HG03432 (cell line): ENCODE data around the gene CFAP221.

Experiments
- ATAC-seq: cut with Tn5 transposase; IDR thresholded peaks from one replicate; pipeline ENCODE4 v1.9.1; 2021; ENCODE audit warnings: mild to moderate bottlenecking, moderate library complexity; ENCODE audit not compliant: unreplicated experiment

The CFAP221 gene

DNA sequence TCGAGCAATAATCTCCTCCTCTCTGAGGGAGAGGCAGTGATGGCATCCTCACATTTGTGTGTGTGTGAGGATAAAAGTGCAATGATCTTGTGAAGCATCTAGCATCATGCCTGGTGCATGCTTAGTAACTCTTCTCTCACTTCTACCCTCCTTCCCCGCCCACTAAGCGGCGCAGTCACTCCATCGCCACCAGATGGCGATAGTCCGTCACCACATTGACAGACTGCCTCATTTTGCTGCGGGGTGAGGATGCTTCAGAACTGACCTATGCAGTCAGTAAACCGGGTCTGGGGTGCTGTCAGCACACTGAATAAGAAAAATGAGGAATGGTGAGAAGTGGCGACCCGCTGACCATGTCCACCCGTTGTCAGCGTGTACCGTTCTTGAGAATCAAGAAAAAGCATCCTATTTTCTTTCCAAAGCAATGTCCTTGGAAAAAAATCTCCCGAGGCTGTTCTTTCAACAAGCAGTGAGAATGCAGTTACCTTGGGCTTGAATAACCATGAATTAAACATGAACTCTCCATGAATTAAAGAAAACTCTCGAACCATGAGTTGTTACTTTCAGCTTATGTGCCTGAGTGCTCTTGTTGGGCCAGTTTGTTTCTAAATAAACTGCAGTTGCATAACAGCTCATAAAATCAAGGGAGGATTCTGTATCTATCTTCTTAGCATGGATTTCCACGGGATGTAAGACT is 97.5 kb downstream of the CFAP221 start:
- peak; percentile 97 for ATAC-seq

DNA sequence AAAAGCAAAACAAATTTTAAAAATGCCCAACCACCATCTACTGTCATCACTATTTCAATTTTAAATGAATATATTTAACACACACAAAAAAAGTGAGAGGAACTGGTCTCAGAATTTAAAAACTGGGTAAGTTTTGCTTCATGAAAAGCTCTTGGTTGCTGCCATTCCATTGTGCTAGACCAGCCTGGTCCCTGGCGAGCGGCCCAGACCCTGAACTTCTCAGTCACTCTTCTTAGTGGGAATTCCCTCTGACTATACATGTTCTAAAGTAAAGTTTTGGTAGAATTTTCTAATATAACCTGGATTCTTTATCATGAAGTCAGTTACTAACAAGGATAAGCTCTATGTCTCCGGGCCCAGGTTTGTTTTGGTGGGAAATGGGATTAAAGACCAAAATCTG is 99.9 kb downstream of the CFAP221 start:
- ATAC-seq = no peak

DNA sequence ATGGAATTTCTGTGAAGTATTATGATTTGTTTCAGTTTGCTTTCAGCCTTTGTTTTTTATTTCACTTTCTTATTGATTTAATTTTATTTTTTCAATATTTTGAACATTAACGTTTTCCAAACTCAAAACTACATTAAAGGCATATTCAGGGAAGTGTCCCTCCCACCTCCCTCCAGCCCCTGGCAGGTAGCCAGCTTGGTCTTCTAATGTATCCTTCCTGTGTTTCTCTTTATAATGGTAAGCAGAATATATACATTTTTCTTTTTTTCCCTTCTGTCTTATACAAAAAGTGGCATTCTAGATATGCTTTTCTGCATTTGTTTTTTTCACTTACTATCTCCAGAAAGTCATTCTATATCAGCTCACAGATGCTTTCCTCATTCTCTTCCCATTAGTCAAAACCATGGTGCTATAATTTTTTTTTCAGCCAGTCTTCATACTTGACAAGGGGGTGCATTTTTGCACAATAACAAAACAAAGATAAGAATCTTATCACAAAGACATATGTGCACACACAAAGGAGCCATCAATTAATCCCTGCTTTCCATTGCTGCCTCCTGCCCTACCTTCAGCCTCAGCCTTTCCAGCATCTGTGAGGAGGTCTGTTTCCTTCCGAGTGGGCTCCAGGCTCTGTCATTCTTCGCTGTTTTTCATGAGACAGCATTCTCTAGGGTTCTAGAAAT is 101.1 kb downstream of the CFAP221 start:
- no peak for ATAC-seq

DNA sequence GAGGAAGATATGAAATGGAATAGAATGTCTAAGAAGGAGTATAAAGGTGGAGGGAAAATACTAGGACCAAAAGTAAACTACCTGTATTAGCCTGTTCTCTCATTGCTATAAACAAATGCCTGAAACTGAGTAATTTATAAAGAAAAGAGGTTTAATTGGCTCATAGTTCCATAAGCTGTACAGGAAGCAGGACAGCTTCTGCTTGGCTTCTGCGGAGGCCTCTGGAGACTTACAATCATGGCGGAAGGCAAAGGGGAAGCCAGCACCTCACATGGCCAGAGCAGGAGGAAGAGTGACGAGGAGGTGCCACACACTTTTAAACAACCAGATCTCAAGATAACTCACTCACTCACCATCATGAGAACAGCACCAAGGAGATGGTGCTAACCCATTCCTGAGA is 101.9 kb downstream of the CFAP221 start:
- no peak for ATAC-seq

GRCh38 chr2:119647440-119648169 is 103.4 kb downstream of the CFAP221 start:
- ATAC-seq = peak; percentile 93

- ATAC-seq = no peak
Observed at GRCh38 chr2:119649364-119649917, 105.2 kb downstream of the CFAP221 start.

- no peak for ATAC-seq
Observed at GRCh38 chr2:119650206-119650605, 106.0 kb downstream of the CFAP221 start.

- ATAC-seq = no peak
Observed at GRCh38 chr2:119650846-119651370, 106.7 kb downstream of the CFAP221 start.

DNA sequence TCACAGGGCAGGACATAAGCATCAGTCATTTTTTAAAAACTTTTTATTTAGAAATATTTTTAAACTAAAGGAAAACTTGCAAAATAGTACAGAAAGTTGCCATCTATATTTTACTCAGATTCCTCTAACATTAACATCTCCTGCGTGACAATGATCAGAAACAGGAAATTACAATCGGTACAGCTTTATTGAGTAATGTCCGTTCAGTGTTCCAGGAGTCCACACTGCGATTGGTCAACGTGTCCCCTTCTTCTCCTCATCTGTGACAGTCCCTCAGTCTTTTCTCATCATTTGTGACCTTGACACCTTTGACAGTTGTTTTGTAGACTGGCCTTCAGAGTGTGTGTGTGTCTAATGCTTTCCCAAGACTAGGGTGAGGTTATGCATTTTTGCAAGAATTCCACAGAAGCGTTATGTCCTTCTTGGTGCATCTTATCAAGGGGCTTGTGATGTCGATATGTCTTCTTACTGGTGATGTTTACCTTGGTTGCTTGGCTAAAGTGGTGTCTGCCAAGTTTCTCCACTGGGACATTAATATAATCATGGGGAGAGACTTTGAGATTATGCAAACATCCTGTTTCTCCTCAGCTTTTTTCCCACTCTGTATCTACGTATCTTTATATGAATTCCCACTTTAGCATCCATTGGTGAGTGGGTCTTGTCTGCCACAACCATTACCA is 113.4 kb downstream of the CFAP221 start:
- ATAC-seq = no peak

DNA sequence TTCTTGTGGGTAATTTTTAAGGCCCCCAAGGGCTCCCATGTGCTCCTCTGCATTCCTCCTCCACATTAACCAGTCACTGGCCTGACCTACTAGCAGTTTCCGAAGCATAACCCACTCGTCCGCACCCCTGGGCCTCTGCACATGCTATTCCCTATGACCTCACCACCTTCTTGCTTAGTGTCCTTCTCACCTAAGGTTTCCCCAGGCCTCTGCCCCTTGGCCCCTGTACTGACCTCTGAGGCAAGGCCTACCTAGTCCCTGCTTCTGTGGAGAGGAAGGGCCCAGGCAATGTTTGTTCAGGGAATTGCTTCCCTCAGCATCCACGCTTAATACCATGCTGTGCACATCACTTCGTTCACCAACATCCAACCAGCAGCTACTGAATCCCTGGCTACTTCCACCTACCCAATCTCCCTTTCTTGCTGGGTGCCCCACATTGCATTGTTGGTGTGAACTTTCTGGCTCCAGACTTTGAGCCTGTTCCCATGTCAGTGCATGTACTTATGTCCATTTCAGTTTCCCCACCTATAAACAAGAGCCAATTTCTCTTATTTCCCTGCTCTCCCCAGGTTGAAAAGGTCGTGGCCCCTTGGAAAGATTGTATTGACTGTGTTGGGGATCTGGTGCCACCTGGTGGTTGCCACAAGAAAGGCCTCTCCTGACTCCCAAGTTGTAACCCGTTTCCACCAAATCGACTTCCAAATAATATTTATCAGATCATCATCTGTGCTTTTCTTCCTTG is 115.5 kb downstream of the CFAP221 start:
- peak; percentile 50 for ATAC-seq

- no peak for ATAC-seq
Observed at GRCh38 chr2:119660343-119660658, 116.1 kb downstream of the CFAP221 start.

- ATAC-seq = no peak
Observed at GRCh38 chr2:119662297-119662696, 118.0 kb downstream of the CFAP221 start.

GRCh38 chr2:119668546-119668945 is 124.3 kb downstream of the CFAP221 start:
- no peak for ATAC-seq

DNA sequence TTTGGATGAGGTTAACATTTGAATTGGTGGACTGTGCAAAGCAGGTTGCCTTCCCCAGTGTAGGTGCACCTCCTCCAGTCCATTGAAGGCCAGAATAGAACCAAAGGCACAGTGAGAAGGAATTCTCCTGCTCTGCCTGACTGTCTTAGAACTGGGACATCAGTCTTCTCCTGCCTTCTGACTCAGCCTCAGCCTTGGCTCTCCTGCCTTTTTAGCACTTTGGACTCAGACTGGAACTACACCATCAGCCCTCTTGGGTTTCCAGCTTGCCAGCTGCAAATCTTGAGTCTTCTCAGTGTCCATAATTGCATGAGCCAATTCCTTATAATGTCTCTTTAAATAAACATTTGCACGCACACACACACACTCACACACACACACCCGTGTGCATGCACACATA is 126.8 kb downstream of the CFAP221 start:
- no peak for ATAC-seq

GRCh38 chr2:119671752-119672151 is 127.5 kb downstream of the CFAP221 start:
- no peak for ATAC-seq

DNA sequence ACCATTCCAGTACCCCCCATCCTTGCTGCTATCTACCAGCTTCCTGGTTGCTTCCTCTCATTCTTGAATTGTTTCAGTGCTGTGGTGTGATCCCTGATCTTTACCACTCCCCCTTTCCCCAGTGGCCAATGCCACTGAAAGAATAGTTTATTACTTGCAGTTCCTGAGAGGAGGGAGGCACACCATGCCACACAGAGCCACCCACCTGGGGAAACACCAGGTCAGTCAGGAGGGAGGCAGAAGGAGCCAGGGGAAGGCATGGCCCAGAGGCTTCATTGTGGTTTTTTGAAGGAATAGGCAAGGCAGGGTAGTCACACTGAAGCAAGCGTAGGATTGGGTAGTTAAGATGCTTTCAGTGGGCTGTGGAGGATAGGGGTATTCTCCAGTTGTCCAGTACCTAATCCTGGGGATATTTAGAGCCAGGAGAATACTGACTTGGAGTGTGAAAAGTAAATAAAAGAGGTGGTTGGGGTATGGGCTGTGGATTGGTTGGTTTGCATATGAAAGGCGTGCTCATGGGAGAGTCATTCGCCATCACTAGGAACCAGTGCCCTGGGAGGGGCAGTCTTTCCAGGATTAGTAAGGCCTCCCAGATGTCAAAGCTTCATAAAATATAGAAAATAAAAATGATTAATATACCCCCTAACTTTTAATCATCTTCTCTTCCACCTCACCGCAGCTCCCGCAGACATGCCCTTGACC is 128.1 kb downstream of the CFAP221 start:
- no peak for ATAC-seq

DNA sequence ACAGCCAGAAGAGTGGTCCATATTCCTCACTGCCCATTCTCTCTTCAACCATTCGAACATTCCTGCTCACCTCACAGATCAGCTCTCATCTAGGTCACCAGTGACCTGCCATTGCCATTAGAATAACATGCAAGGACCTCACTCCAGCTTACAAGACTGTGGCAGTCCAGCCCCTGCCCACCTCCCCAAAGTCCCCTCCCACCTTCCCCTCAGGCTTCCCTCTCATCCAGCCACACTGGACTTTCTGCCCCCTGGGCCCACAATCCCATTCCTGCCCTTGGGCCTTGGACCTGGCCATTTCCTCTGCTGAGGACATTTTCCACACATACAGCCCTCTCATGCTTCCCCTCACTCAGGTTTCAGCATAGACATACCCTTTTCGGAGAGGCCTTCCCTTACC is 129.5 kb downstream of the CFAP221 start:
- ATAC-seq = no peak

- no peak for ATAC-seq
Observed at GRCh38 chr2:119674711-119675500, 130.7 kb downstream of the CFAP221 start.
